Measurements from ENCODE around the gene KLHL17. TPM values are rescaled to one million over a fixed set of nuclear protein-coding genes. Genes with fewer than 3 reads are reported as not detected.

KLHL17 gene
- total RNA-seq, 4 donors from 2014 or later, result 3.7 to 10.8 (median 6.2) TPM

DNA sequence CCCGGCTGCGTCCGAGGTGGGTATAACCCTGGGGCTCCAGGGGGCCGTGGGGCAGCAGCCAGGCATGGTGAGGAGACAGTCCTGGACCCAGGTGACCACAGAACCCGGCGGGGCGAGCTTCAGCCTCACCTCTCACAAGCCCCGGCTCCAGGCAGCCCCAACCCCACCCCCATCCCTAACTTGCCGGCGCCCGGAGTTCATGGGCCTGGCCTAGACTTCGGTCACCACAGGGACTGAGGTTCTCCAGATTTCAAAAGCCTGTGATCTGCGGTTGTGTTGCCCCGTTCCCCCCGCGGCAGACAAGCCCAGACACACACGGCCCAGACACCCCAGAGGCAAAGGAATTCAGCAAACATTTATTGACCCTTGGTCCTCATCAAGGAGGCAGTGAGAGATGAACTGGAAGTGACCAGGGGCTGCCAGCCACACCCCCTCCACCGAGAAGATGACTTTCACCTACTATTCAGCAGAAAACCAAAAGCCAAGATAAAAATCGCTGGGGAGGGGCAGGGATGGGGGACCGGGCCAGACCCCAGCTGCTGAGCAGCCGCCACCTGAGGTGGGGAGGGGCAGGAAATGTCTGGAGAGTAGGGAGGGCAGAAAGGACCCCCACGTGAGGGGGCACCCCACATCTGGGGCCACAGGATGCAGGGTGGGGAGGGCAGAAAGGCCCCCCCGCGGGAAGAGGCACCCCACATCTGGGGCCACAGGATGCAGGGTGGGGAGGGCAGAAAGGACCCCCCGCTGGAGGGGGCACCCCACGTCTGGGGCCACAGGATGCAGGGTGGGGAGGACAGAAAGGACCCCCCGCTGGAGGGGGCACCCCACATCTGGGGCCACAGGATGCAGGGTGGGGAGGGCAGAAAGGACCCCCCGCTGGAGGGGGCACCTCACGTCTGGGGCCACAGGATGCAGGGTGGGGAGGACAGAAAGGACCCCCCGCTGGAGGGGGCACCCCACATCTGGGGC, 35.6 kb downstream of the KLHL17 start:
- intact Hi-C loops (cut with DNase I), result no loop called here
- Histone ChIP-seq H3K4me3 (no peak overlapping the region), H3K27me3 (peaks cover 0 to 36% (median 0%) of the 10 kb centered on the region in 4 donors), H3K9me3 (peaks cover 0 to 15% (median 11%) of the 10 kb centered on the region in 4 donors), H3K4me1 (peaks cover 15 to 38% (median 31%) of the 10 kb centered on the region in 4 donors), H3K27ac (replicated peaks in 1 of 4) (no peak overlapping the region), H3K36me3 (peaks cover 0 to 4% (median 0%) of the 10 kb centered on the region in 4 donors)
- WGBS, result 31% methylated on average over 25 of the region's 30 CpGs
- TF ChIP-seq EP300 (IDR thresholded peaks at IDR 0.05), result no peak
- TF ChIP-seq, protein P1, sequence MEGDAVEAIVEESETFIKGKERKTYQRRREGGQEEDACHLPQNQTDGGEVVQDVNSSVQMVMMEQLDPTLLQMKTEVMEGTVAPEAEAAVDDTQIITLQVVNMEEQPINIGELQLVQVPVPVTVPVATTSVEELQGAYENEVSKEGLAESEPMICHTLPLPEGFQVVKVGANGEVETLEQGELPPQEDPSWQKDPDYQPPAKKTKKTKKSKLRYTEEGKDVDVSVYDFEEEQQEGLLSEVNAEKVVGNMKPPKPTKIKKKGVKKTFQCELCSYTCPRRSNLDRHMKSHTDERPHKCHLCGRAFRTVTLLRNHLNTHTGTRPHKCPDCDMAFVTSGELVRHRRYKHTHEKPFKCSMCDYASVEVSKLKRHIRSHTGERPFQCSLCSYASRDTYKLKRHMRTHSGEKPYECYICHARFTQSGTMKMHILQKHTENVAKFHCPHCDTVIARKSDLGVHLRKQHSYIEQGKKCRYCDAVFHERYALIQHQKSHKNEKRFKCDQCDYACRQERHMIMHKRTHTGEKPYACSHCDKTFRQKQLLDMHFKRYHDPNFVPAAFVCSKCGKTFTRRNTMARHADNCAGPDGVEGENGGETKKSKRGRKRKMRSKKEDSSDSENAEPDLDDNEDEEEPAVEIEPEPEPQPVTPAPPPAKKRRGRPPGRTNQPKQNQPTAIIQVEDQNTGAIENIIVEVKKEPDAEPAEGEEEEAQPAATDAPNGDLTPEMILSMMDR (IDR thresholded peaks at IDR 0.05), result no peak
- no peak for TF ChIP-seq POLR2AphosphoS5 (IDR thresholded peaks at IDR 0.05)
- no peak for TF ChIP-seq POLR2A (IDR thresholded peaks at IDR 0.05; ENCODE audit: low read depth)
- no peak for DNase-seq (ENCODE audit: extremely low spot score)

DNA sequence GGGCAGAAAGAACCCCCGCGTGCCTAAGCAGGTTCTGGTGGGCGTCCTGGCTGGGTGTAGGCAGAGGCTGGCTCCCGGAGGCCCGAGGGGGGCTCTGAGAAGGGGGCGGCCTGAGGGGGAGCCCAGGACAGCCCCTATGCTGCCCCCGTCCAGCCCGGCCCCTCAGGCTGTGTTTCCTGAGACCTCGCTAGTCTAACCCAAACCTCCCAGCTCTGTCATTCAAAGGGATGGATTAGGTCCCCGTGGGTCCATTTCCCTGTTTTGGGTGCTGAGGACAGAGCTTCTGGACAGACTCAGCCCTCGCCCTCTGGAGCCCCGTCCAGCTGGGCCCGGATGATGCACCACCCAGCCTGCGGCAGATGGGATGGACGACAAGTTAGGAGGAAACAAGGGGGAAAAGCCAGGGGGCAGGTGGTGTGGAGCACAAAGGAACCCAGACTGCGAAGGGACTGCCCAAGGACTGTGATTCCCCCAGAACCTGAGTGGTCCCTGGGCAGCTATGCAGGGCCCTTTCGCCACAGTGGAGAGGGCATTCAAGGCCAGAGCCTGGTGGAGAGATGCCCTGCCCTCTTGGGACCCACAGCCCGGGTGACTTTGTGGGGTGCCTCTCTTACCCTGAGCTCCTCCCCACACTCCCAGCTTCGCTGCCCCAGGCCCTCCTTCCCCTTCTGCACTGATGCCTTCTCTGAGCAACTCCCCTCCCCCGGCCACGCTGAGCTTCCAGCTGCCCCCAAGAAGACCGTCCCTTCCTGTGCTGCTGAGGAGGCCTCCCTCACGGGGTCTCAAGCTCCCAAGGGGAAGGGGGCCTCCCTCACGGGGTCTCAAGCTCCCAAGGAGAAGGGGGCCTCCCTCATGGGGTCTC, 36.7 kb downstream of the KLHL17 start:
- Histone ChIP-seq H3K27ac (replicated peaks in 1 of 4) (no peak overlapping the region), H3K27me3 (peaks cover 0 to 44% (median 0%) of the 10 kb centered on the region in 4 donors), H3K4me1 (peaks cover 21 to 49% (median 42%) of the 10 kb centered on the region in 4 donors), H3K9me3 (peaks cover 0 to 5% (median 2%) of the 10 kb centered on the region in 4 donors), H3K36me3 (peaks cover 0 to 4% (median 0%) of the 10 kb centered on the region in 4 donors), H3K4me3 (no peak overlapping the region)
- TF ChIP-seq, protein P1 (IDR thresholded peaks at IDR 0.05), result no peak
- intact Hi-C loops (cut with DNase I), result no loop called here
- no peak for DNase-seq (ENCODE audit: extremely low spot score)
- WGBS, result 66% methylated on average over 20 of the region's 24 CpGs

DNA sequence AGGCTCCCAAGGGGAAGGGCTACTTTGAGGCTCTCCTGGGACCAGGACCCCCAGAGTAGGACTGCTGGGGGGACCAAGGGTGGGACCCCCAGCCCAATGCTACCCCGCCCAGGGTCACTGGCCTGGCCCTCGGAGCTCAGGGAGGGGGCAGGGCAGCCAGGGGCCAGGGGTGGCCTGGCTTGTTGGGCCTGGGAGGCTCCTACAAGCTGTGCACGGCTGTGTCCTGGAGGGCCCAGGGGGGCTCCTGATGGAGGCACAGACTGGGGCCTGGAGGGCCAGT, 37.3 kb downstream of the KLHL17 start:
- no CpG with 5 or more reads among the region's 3 CpGs for WGBS
- H3K27me3 ChIP-seq, result peaks cover 0 to 44% (median 0%) of the 10 kb centered on the region in 4 donors
- peaks cover 21 to 53% (median 44%) of the 10 kb centered on the region in 4 donors for H3K4me1 ChIP-seq
- no peak overlapping the region for H3K27ac ChIP-seq (replicated peaks in 1 of 4)
- no peak for DNase-seq (ENCODE audit: extremely low spot score)
- H3K9me3 ChIP-seq, result no peaks in the 10 kb centered on the region
- TF ChIP-seq POLR2A (IDR thresholded peaks at IDR 0.05; ENCODE audit: low read depth) (no peak), POLR2AphosphoS5 (IDR thresholded peaks at IDR 0.05) (no peak), EP300 (IDR thresholded peaks at IDR 0.05) (no peak)
- TF ChIP-seq, protein P1 (IDR thresholded peaks at IDR 0.05), result no peak
- no peak overlapping the region for H3K4me3 ChIP-seq
- H3K36me3 ChIP-seq, result peaks cover 0 to 4% (median 0%) of the 10 kb centered on the region in 4 donors
- intact Hi-C loops (cut with DNase I), result no loop called here

DNA sequence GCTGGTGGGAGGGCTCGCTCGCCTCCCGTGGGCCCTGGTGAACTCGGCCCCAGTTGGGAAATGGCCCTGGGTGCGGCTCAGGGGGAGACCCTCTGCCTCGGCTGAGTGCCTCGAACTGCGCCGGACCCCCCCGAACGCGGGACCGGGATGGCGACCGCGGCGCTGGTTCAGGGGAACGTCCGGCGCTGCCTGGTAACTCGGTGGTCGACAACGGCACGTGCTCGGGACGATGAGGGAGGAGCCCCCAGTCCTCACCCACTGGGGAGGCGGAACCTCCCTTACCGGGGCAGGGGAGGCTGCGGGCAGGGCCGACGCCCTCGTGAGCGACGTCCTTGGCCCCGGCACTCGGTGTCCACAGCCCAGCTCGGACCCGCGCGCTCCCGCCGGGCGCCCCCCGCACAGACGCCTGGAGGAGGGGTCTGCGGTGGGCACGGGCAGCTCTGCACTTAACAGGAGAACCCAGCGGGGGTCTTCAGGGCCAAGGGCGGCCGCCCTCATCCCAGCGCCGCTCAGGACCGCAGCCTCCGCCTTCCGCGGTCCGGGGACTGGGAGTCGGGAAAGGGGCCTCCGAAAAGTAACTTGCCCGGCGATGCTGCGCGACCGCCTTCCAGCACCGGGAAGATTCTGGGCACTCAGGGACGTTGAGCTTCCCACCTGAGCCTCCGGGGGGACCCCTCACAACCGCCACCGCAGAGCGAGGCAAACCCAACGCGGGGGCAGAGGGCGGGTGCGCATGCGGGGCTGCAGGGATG, 37.8 kb downstream of the KLHL17 start:
- H3K9me3 ChIP-seq, result no peaks in the 10 kb centered on the region
- H3K27me3 ChIP-seq, result peaks cover 0 to 44% (median 0%) of the 10 kb centered on the region in 4 donors
- WGBS, result 55% methylated on average over 27 of the region's 75 CpGs
- intact Hi-C loops (cut with DNase I), result no loop called here
- no peak for TF ChIP-seq EP300 (IDR thresholded peaks at IDR 0.05)
- DNase-seq (ENCODE audit: extremely low spot score), result no peak
- H3K4me3 ChIP-seq, result peak overlapping the region; percentile 74 to 83 (median 82)
- peaks cover 21 to 53% (median 44%) of the 10 kb centered on the region in 4 donors for H3K4me1 ChIP-seq
- H3K27ac ChIP-seq (replicated peaks in 1 of 4), result peak overlapping the region; percentile 97 to 100 (median 99)
- H3K36me3 ChIP-seq, result peaks cover 0 to 8% (median 0%) of the 10 kb centered on the region in 4 donors
